Breast epithelium (tissue), 4 donors: ENCODE data around the gene ADGRV1. TPM values are rescaled to one million over a fixed set of nuclear protein-coding genes. Genes with fewer than 3 reads are reported as not detected.

ENCODE experiments used
- DNase-seq, 2 donors: peaks; one replicate each; pipeline ENCODE4 v3.0.0-alpha.2; 2019; ENCODE audit warnings: low spot score in 2 of 2
- H3K27ac ChIP-seq, 2 donors: fragments of 200-600 bp; sonication (generic) in 1 of 2; one replicate each; pipeline ENCODE4 v1.5.1; 2016 to 2019; ENCODE audit warnings: mild to moderate bottlenecking in 1 of 2
- H3K27me3 ChIP-seq, 2 donors: fragments of 200-600 bp; sonication (generic) in 1 of 2; one replicate each; pipeline versions ENCODE4 v1.5.1 to v1.6.0; 2017 to 2019; ENCODE audit warnings: control low read depth in 1 of 2, mild to moderate bottlenecking in 1 of 2
- H3K36me3 ChIP-seq: fragments of 200-600 bp; one replicate; pipeline ENCODE4 v1.5.1; 2019
- H3K4me1 ChIP-seq, 2 donors: fragments of 200-600 bp; sonication (generic); one replicate each; pipeline ENCODE4 v1.5.1; 2016 to 2019; ENCODE audit warnings: control low read depth in 1 of 2
- H3K4me3 ChIP-seq, 3 donors: fragments of 200-600 bp; sonication (generic); 1 replicate in 2 of 3; 2 replicates in 1 of 3; pipeline ENCODE4 v1.5.1; 2016 to 2019; ENCODE audit warnings: mild to moderate bottlenecking in 3 of 3, moderate library complexity in 2 of 3
- H3K9me3 ChIP-seq, 2 donors: fragments of 200-600 bp; sonication (generic) in 1 of 2; one replicate each; pipeline ENCODE4 v1.5.1; 2016 to 2019; ENCODE audit warnings: control low read depth in 1 of 2
- POLR2A ChIP-seq: fragments of 450-650 bp; IDR thresholded peaks from one replicate; pipeline ENCODE4 v1.6.1; 2016; ENCODE audit warnings: antibody characterized with exemption, mild to moderate bottlenecking, moderate library complexity
- POLR2AphosphoS5 ChIP-seq, 3 donors: sonication (generic); formaldehyde crosslinking; IDR thresholded peaks; one replicate each; pipeline ENCODE4 v1.6.1; 2017; ENCODE audit warnings: antibody characterized with exemption in 3 of 3
- intact Hi-C: fragments of 100-400 bp; cut with DNase I; formaldehyde crosslinking; loops from one replicate; pipeline ENCODE4 v1.15.1; 2023; ENCODE audit warnings: low total_unique reads
- total RNA-seq, 3 donors: library from RNA; depleted of rRNA; stranded (reverse); fragments of >200 nt; gene quantifications; one replicate each; pipeline ENCODE4 v1.1.0, GENCODE V29; 2016
- TF ChIP-seq, protein P1 (sequence below), 3 donors: fragments of 450-650 bp; IDR thresholded peaks; one replicate each; pipeline ENCODE4 v1.5.1; 2016 to 2017; ENCODE audit warnings: antibody characterized with exemption in 3 of 3, mild to moderate bottlenecking in 3 of 3, moderate library complexity in 3 of 3

Gene ADGRV1
- total RNA-seq, 3 donors from 2014 or later: 0.32 to 85.2 (median 55.3) TPM

DNA sequence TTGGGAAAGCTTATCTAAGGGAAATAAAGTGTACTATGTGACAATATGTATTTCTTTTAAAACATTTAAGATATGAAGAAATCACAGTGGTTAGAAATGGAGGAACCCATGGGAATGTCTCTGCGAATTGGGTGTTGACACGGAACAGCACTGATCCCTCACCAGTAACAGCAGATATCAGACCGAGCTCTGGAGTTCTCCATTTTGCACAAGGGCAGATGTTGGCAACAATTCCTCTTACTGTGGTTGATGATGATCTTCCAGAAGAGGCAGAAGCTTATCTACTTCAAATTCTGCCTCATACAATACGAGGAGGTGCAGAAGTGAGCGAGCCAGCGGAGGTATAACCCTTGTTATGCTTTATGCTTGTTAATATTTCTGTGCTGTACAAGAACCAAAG lies 69.9 kb downstream of the ADGRV1 start:
- Histone ChIP-seq H3K4me3 (no peak overlapping the region), H3K36me3 (no peaks in the 10 kb centered on the region), H3K27me3 (no peaks in the 10 kb centered on the region), H3K9me3 (no peaks in the 10 kb centered on the region), H3K27ac (no peak overlapping the region), H3K4me1 (no peaks in the 10 kb centered on the region)
- TF ChIP-seq POLR2AphosphoS5 (IDR thresholded peaks at IDR 0.05): no peak
- TF ChIP-seq POLR2A: no peak
- TF ChIP-seq, protein P1, sequence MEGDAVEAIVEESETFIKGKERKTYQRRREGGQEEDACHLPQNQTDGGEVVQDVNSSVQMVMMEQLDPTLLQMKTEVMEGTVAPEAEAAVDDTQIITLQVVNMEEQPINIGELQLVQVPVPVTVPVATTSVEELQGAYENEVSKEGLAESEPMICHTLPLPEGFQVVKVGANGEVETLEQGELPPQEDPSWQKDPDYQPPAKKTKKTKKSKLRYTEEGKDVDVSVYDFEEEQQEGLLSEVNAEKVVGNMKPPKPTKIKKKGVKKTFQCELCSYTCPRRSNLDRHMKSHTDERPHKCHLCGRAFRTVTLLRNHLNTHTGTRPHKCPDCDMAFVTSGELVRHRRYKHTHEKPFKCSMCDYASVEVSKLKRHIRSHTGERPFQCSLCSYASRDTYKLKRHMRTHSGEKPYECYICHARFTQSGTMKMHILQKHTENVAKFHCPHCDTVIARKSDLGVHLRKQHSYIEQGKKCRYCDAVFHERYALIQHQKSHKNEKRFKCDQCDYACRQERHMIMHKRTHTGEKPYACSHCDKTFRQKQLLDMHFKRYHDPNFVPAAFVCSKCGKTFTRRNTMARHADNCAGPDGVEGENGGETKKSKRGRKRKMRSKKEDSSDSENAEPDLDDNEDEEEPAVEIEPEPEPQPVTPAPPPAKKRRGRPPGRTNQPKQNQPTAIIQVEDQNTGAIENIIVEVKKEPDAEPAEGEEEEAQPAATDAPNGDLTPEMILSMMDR (IDR thresholded peaks at IDR 0.05): no peak
- intact Hi-C loops: no loop called here
- no peak for DNase-seq

DNA sequence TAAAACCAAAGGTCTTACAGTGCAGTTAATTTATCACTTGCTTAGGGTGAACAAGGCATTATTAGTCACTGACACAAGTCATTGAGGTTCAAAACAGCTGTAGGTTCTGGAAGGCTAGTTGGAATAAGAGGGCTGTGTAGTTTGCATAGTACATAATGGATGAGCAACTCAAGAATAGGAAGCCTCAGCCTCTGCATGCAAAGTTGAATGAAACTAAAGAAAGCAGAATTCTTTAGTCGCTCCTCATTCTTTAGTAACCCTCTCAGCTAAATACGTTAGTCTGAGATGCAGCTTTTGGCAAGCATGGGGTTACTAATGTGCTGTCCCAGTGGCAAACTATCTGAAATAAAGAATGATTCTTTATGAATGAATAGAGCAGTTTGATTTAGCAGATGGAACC lies 74.2 kb downstream of the ADGRV1 start:
- no peaks in the 10 kb centered on the region for H3K36me3 ChIP-seq
- H3K27me3 ChIP-seq: no peaks in the 10 kb centered on the region
- H3K9me3 ChIP-seq: no peaks in the 10 kb centered on the region
- intact Hi-C loops: no loop called here
- H3K4me1 ChIP-seq: no peaks in the 10 kb centered on the region
- no peak overlapping the region for H3K27ac ChIP-seq
- TF ChIP-seq POLR2AphosphoS5 (IDR thresholded peaks at IDR 0.05): no peak
- TF ChIP-seq, protein P1 (IDR thresholded peaks at IDR 0.05): no peak
- TF ChIP-seq POLR2A: no peak
- H3K4me3 ChIP-seq: no peak overlapping the region
- DNase-seq: no peak

DNA sequence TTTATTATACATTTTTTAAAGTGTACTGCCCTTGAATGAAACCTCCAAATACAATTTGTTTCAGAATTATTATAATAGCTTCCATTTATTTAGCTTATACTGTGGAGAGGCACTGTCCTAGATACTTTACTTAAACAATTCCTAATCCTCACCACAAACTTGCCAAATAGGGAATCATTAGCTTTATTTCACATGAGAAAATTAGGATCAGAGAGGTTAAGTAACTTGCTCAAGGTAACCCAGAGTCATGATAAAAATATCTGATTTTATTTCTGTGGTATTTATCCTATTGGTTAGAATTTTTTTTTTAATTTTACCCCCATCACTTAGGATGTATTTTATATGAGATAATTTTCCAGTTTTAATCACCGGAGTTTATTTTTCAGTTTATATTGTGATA lies 78.4 kb downstream of the ADGRV1 start:
- no peak overlapping the region for H3K4me3 ChIP-seq
- no peaks in the 10 kb centered on the region for H3K4me1 ChIP-seq
- no peak overlapping the region for H3K27ac ChIP-seq
- no peak for DNase-seq
- no peaks in the 10 kb centered on the region for H3K27me3 ChIP-seq
- no peak for TF ChIP-seq POLR2A
- TF ChIP-seq, protein P1 (IDR thresholded peaks at IDR 0.05): no peak
- no peak for TF ChIP-seq POLR2AphosphoS5 (IDR thresholded peaks at IDR 0.05)
- no peaks in the 10 kb centered on the region for H3K9me3 ChIP-seq
- intact Hi-C loops: no loop called here
- no peaks in the 10 kb centered on the region for H3K36me3 ChIP-seq

DNA sequence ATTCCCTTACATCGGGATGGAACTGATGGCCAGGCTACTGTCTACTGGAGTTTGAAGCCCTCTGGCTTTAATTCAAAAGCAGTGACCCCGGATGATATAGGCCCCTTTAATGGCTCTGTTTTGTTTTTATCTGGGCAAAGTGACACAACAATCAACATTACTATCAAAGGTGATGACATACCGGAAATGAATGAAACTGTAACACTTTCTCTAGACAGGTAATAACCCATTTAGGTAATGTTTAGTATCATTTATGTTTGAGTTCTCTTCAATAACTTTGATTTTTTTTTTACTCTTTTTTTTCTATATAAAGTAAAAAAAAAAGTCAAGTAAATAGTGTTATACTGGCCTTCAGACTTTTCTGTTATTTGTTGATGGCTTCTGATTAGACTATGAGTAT lies 79.1 kb downstream of the ADGRV1 start:
- intact Hi-C loops: no loop called here

DNA sequence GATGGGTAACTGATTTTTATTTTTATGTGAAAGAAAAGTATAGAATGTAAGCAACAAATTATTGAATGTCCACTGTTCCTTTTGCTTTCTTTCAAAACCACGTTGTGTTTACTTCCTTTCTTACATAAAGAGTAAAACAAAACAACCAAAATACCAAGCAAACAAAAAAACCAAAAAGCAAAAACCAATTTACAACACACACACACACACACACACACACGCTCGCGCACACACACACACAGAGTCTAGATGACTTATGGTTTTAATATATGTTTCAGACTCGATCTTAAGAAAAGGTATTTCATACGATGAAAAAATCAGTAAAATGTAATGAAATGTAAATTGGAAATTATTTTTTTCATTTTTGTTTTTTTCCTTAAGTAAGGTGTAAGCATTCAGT lies 80.3 kb downstream of the ADGRV1 start:
- Histone ChIP-seq H3K27me3 (no peaks in the 10 kb centered on the region), H3K4me1 (no peaks in the 10 kb centered on the region), H3K9me3 (no peaks in the 10 kb centered on the region), H3K4me3 (no peak overlapping the region), H3K36me3 (no peaks in the 10 kb centered on the region), H3K27ac (no peak overlapping the region)
- no peak for TF ChIP-seq POLR2AphosphoS5 (IDR thresholded peaks at IDR 0.05)
- TF ChIP-seq, protein P1 (IDR thresholded peaks at IDR 0.05): no peak
- no peak for TF ChIP-seq POLR2A
- intact Hi-C loops: no loop called here
- no peak for DNase-seq

More for the DNA sequence above, 79.1 kb downstream of the ADGRV1 start:
- TF ChIP-seq POLR2A (no peak), POLR2AphosphoS5 (IDR thresholded peaks at IDR 0.05) (no peak)
- TF ChIP-seq, protein P1 (IDR thresholded peaks at IDR 0.05): no peak
- no peak for DNase-seq
- Histone ChIP-seq H3K36me3 (no peaks in the 10 kb centered on the region), H3K4me1 (no peaks in the 10 kb centered on the region), H3K27ac (no peak overlapping the region), H3K4me3 (no peak overlapping the region), H3K9me3 (no peaks in the 10 kb centered on the region), H3K27me3 (no peaks in the 10 kb centered on the region)
